Putamen (tissue), 1 donor: Measurements from ENCODE around the gene WNK2.

Experiments used
- DNase-seq: peaks from one replicate; pipeline ENCODE4 v3.0.0-alpha.2; 2016; ENCODE audit warnings: low spot score

Gene WNK2

DNA sequence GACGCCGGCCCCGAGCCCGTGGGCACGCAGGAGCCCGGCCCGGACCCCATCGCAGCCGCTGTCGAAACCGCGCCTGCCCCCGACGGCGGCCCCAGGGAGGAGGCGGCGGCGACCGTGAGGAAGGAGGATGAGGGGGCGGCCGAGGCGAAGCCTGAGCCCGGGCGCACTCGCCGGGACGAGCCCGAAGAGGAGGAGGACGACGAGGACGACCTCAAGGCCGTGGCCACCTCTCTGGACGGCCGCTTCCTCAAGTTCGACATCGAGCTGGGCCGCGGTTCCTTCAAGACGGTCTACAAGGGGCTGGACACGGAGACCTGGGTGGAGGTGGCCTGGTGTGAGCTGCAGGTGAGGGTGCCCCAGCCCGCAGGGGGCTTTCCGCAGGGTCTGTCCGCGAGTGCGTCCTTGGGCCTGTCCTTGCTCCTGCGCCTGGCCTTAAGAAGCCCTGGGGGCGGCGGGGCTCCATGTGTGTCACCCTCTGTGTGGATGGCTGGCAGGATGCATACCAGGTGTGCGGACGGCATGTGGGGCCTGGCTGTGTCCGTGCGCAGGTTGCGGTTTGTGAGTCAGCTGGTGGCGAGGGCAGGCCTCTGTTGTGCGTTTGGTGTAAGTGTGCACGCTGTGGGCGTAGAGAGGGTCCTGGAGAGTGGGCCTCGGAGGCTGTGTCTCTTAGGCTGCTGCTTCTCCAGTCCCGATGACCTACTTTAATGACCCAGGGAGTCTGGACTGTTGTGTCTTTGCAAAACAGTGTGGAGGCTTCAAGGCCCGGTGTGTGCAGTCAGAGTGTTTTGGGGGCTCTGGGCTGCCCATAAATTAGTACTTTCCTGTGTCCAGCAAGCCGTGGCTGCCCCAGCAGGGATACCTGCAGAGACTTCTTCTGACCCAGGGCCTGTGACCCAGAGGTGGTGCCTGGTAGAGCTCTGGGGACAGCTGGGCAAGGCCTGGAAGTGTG lies 1.6 kb downstream of the WNK2 start:
- no peak for DNase-seq

DNA sequence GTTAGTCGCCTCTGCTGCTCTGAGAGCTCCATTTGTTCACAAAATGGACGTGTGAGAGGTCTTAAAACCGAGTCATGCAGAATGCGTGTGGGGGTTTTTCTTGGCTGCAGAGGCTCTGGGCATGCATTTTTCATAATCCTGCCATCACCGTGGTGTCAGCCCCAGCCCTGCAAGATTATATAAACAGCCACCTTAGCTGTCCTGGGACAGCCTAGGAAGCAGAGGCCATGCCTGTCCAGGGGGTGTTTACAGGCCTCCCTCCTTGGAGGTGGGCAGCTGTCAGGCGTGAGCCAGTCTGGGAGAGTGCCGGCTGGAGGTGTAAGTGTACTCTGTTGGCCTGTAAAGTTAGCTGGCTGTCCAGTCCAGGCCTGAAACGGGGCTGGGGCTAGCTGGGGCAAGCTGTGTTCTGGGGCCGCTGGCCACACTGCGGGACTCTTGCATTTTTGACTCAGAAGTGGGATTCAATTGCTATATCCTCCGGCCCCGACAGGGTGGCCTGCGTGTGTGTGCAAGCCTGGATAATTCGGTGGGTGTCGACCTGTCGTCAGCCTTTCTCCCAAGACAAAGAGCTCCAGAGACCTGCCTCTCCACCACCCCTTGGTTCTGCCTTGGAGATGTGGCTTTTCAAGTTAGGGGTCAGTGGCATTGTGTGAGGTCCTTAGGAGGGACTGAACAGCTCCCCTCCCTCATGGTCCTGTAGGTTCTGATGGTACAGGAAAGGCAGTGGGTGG lies 2.4 kb downstream of the WNK2 start:
- DNase-seq = no peak

DNA sequence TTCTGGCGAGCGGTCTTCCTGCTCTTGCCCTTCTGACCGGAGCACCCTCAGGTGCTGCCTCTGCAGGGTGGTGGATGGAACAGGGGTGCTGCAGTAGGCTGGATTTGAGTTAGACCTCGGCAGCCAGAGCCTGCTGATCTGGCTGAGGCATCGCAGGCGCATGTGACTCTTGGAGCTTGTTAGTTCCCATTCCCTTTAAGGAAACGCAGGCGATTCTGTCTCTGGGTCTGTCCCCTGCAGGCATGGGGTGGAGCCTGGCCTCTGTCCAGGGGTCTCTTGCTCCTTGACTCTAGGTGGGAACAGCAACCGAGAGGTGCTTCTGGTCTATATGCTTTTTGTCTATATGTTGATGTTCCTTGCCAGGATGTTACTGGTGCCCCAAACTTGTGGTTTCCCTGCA lies 3.1 kb downstream of the WNK2 start:
- no peak for DNase-seq

DNA sequence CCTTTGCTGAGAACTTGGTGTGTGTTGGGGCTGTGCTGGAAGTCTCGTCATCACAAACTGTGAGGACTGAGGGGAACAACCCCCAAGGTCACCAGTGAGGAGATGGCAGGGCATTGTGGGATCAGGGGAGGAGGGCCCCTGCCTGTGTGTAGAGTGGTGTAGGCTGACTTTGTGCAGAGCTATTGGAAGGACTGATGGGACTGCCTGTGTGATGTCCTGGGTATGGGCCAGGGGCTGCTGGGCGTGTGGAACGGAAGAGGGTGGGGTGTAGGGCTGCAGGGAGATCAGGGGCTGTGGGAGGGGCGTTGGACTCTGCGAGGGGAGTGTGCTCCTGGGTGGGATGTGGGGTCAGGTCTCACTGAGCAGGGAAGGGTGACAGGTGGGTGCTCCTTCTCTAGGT lies 3.6 kb downstream of the WNK2 start:
- no peak for DNase-seq

DNA sequence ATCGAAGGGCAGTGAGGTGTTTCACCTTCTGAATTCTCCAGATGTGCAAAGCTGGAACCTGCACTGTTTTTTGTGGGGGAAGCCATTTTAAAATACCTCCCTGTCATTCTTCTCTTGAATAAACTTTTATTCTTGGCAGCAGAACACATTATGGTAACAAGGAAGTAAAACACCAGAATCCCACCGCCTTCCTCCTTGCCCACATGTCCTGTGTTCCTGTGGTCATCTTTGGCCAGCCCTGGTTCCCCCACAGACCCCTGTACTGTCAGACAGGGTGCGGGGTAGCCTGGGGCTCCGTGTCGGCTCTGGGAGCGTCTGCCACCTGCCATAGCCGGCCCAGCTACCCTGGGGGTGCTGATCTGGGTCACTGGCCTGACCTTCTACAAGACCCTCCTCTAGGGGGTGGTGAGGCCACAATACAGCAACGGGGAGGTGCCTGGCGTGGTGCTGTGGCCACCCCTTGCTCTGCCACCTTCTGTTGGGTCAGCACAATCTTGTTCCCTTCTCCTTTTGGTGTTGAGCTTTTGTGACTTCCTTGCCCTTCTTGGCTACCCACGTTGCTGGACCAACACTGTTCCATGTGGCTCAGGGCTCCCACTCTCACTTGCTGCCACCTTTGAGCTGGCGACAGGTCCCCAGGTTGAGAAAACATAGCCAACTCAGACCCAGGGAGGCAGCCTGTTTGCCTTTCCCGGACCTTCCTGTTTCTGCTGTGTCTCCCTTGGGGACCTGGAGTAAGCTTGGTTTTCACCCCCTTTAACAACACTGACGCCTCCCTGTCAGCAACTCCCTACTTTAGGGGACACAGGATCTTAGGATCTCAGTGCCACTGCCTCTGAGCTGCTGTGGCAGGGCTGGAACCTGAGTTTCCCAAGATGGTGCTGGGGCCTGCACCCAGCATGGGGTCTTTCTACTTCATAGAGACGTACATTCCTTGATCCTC lies 4.8 kb downstream of the WNK2 start:
- DNase-seq = no peak

DNA sequence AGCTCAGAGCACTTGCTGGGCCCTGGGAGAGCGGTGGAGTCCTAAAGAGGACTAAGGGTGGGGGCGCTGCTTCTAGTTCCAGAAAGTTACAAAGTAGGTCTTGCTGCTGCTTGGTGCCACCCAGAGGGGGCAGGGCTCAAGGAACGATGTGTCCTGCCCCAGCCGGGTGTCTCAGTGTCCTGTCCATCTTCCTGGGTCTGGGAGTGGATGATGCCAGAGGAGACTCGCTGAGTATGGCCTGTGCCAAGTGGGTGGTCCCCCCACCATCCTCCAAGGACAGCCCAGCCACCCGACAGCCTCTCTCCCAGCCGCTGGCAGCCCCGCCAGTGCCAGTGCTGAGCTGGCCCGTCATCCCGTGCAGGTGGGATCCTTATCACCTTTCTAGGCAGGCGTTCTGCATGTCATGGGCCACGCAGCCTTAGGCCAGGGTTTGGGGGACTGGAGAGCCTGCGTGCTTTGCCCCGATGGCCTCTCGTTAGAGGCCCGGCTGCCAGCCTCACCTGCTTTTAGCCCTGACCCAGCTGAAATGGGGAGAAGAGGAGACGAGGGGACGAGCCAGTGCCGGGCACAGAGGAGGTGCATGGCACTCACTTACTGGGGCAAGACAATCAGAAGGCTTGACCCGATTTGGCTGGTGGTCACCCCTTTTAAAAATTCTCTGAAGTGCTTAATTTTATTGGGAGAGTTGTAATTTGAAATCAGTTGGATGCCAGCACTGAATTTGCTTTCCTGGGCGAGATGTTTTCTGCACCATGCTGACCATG lies 5.6 kb downstream of the WNK2 start:
- DNase-seq = no peak

DNA sequence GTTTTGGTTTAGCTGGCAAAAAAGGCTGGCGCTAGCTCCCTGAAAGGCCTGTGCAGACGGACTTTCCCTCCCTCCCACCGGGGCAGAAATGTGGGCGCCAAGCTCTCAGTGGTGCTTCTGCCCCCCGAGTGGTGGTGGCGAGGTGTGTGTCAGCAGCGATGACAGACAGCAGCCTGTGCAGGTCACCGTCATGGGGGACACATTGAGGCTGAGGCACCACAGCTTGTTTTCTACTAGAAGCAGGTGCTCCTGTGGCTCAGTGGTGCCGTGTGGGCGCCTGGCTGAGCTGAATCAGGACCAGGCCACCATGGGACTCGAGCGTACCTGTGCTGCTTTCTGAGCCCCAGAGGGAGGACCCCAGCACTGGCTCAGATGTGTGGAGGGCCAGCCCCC lies 6.2 kb downstream of the WNK2 start:
- no peak for DNase-seq

DNA sequence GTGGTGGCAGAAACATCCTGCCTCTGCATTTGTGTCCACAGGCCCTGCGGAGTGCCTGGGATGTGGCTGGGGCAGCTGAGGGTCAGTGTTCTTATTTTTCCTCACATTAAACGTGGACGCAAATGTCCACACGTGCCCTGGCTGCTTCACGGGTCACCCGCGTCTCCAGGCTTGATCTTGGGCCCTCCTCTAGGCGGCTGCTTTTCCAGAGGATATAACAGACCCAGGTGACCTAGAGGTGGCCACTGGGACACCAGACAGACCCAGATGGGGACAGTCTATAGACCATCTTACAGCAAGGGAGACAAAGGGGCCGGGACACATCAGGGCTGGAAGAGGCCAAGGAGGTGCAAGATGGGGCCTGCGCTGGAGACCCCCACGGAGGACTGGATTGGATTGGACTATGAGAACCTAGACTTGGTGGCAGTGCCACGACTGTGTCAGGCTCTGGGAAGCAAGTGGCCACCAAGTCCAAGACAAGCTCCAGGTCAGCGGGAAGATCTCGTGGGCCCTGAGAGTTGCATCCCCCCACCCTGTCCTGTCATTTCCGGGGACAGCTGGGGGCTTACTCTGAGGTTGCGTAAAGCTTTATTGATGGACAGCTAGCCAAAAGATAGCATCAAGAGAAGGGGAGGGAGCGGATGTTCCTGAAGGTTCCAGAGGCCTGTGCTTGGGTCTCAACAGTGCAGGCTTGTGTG lies 6.9 kb downstream of the WNK2 start:
- no peak for DNase-seq

DNA sequence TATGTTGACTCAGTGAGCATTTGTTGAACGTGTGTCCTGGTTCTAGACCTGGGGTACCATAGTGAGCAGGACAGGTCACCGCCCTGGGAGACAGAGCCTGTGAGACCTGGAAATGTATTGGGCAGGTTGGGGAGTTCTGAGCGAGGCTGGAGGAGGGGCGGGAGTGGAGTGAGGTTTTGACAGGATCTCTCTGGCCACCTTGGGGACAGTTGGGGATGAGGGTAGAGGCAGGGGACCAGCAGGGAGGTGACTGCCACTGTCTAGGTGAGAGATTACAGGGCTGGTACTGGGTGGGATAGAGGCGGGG lies 7.4 kb downstream of the WNK2 start:
- DNase-seq = no peak

DNA sequence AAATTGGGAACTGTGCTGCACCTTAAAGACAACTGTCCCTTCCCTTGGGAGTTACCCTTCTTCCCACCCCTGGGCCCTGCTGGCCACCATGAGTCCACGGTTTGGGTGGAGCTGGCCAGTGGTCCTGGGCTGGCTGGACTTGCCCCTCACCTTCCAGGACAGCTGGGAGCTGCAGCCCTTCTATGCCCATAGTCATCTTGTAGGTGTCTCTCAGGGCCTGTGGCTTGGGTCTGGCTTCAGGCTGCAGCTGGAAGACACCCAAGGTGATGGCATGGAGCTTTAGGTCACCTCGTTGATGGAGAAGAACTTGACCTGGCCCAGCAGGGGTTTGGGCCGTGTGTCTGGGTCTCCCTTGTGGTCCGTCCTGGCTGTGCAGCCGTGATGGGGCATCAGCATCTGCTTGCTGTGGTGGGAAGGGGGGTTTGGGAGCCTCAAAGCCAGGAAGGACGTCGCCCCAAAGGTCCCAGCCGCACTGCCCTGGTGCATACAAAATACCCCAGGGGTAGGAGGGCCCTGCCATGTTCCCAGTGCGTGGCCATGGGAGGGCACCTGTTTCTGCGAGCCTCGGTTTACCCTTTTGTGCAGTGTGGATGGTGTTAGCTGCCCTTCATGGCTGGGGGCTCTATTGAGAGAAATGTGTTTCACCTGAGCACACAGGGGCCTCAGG lies 8.9 kb downstream of the WNK2 start:
- no peak for DNase-seq

DNA sequence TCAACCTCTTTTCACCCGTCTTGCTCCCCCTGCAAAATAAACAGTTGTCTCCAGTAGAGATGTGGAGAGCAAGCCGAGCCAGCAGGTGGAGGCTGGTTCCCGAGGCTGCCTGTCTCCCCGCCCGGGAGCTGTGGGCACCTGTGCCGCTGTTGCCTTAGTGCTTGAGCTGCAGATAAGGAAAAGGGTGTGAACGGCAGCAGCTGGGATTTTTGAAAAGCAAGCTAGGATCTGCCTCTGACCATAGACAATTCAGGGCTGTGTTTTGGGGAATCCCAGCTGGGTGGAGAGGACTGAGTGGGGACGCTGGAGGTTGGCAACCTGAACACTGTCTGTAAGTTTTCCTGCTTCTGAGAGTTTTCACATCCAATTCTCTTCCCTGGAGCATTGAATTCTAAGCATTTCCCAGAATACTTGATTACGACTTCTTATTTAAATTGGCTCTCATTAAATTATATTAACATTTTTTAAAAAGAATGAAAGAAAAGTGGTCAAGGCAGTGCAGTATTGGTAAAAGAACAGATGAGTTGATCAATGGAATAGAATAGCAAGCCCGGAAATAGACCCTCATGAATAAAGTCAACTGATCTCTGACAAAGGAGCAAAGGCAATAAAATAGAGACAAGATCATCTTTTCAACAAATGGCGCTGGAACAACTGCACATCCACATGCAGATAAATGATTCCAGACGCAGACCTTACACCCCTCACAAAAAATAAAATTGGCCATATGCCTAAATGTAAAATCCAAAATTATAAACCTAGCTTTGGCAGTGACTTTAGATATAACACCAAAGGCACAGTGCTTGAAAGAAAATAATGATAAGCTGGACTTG lies 9.7 kb downstream of the WNK2 start:
- DNase-seq = no peak

DNA sequence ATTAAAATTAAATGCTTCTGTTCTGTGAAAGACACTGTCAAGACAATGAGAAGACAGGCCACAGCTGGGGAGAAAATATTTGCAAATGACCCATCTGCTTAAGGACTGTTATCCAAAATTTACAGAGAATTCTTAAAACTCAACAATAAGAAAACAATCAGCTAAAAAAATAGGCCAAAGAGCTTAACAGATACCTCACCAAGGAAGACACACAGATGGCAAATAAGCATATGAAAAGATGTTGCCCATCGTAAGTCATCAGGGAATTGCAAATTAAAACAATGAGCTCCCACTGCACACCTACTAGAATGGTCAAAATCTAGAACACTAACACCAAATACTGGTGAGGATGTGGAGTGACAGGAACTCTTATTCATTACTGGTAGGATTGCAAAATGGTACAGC lies 10.3 kb downstream of the WNK2 start:
- no peak for DNase-seq

DNA sequence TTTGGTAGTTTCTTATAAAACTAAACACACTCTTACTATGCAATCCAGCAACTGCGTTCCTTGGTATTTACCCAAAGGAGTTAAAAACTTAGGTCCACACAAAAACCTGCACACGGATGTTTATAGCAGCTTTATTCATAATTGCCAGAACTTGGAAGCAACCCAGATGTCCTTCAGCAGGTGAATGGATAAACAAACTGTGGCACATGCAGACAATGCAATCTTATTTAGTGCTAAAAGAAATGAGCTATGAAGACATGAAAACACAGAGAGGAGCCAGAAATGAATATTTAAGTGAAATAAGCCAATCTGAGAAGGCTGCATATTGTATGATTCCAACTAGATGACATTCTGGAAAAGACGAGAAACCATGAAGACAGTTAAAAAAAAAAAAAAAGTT lies 10.7 kb downstream of the WNK2 start:
- DNase-seq = no peak

DNA sequence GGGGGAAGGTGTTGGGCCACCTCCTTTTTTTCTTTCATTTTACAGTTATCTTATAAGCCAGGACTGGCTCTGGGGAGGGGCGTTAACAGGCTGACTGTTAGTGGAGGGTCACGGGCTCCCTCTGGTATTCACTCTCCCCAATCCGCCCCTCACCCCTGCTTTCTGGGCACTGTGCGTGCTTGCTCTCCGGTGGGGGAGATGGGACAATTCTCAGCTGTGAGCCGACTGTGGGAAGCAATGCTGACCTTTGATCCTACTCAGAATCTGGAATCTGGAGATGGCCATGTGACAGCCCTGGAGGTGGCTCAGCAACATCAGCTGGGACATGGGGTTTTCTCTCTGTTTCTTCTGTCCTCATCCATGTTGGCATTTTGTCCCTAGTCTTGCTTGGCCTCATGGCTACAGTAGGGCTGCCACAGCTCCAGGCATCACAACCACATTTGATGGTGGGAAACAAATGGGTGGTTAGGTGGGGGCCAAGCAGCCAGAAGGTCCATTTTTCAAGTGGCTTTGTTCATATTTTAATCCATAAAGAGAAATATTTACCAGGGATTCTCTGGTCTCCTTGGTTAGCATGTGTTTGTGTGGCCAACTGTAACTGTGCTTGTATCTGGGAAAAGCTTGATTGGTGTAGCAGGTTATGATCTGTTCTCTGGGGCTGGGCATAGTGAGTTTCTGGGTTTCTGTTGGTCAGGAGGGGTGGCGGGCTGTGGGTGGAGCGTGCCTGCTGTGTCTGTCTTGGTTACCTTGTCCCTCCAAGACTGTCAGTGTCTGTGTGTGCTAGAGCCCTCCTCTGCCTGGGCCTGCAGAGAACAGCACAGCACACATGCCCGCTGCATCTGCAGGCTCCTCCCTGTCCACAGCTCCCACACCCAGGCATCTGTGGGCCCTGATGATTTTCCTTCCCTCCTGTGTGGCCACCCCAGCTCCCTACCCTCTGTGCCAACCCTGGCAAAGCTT lies 12.4 kb downstream of the WNK2 start:
- DNase-seq = no peak

DNA sequence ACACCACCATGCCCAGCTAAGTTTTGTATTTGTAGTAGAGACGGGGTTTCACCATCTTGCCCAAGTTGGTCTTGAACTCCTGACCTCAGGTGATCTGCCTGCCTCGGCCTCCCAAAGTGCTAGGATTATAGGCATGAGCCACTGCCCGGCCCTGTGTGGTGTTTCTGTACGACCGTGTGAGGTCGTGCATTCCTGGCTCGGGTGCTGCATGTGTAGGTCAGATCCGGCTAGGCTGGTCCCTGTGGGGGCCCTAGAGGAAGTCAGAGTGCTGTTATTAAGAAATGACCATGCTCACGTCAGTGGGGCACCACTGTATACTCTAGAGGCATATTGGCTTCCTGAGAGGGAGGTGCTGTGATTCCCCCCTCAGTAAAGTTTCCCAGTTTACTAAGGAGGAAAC lies 13.7 kb downstream of the WNK2 start:
- DNase-seq = no peak

DNA sequence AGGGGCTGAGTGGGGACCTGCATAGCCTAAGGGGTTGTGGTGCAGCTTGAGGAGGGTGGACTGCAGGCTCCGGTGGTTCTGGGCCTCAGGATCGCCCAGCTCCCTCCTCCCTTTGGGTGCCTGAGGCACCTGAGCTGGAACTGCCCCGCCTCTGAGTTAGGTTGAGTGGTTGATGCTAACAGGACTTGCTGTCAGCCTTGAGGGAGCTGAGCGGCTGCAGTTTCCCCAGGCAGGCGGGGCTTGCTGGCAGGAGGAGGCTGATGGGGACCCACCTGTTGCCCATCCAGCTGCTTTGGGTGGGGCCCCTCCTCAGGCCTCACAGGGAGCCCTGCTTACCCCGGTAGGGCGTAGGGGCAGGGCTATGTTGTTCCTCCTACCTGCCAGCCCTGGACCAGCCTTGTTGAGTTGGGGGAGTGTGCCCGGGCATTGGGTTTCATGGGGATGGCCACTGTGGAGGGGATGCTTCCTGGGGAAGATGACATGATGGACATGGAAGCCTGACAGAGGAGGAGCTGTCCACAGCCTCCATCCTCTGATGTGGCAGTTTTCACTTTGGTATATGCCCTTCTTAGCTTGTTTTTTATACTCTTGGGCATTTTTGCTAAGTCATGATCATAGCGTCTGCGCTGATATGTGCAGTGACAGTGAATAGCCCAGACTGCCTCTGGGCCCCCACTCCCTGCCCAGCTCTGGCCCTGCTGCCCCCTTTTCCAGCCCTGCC lies 14.3 kb downstream of the WNK2 start:
- DNase-seq = no peak

DNA sequence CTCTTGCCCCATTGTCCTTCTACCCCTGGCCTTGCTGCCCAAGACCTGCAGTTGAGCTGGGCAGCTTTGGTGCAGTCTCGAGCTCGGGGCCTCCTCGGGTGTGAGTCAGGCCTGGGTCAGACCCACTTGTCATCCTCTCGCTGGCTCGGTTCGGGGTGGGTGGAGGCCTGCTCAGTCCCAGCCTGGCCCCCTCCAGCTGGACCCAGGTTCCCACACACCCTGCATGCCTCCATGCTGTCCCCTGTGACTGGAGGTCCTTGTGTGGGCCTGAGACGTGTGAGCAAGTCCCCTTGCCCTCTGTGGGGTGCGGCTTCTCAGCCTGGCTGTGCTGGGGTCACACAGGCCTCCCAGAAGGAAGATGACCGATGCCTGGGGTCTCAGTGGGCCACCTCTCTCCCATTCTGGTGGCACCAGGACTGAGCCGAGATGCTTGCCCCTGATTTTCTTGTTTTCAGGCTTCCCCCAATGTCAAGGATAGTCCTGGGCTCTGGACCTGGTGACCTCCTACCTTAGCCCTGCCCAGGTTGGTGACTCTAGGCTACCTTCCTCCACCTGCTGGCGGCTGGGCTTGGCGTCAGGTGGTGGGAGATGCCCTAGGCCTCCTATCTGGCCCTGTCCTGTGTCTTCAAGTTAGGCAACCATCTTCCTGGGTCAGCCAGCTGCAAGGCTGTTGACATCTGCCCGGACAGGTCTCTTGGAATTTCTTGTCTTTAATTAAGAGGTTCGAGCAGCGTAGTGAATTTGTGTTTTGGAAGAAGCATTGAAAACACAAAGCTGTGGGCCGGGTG lies 15.1 kb downstream of the WNK2 start:
- no peak for DNase-seq
